ENCODE results near the gene CD86.
A peak's percentile ranks its signal among the peaks of the same experiment; 100 is the strongest.
"Not testable (repeated sequence)": the region's sequence is repeated elsewhere in the genome, so short reads cannot be mapped to it uniquely, and the experiment has no call there.

The CD86 gene

DNA sequence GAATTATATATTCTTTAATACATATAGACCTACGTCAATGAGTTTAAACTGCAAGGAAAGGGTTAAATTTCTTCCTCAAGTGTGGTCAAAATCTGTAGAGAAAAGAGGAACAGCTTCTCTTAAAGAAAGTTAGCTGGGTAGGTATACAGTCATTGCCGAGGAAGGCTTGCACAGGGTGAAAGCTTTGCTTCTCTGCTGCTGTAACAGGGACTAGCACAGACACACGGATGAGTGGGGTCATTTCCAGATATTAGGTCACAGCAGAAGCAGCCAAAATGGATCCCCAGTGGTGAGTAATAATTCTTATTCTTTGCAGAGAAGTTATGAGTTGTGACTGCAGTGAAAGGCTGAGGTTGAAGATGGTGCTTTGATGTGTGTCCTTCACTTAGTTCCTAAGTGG is at the start of gene CD86:
CD86 (plus strand) TSS at position 148 of the 400 bp plus-strand sequence; CDS start at position 276, 128 bp downstream.
- peak; percentile 78 for DNase-seq

DNA sequence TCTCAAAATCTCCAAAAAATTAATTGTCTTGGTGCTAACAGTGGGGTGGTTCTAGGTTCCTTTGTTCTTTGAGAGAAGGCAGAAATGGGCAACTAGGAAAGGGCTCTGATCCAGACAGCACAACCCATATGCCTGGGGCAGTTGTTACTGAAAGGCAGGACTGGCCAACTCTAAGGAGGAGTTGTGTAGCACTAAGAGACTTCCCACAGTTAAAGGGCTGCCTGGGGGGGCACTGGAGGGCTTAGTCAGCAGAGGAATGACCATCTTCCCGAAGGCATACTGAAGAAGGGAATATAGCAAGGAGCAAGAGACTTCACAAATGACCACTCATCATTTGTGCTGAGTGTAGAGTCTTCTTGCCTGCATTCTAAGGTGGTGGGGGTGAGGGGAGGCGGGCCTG is 48.9 kb upstream of the CD86 start:
- no peak for DNase-seq

DNA sequence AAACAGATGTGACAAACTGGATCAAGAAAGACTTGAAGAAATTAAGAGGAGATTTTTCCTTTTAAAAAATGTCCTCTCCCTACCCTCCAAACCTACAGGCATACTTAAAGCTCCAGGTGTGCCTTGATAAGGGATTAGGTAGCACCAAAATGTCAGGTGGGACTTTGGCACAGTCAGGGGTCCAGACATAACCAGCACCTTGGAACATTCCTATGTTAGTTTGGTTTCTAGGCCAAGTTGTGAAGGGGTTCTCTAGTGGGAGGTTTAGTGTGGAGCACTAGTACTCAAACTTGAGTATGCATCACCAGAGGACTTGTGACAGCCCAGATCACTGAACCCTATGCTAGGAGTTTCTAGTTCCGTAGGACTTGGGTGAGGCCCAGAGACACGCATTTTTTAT is 47.0 kb upstream of the CD86 start:
- DNase-seq: no peak

- no peak for DNase-seq
Measured at GRCh38 chr3:122010506-122010905, 44.7 kb upstream of the CD86 start.

GRCh38 chr3:122011396-122011795 is 43.8 kb upstream of the CD86 start:
- no peak for DNase-seq

DNA sequence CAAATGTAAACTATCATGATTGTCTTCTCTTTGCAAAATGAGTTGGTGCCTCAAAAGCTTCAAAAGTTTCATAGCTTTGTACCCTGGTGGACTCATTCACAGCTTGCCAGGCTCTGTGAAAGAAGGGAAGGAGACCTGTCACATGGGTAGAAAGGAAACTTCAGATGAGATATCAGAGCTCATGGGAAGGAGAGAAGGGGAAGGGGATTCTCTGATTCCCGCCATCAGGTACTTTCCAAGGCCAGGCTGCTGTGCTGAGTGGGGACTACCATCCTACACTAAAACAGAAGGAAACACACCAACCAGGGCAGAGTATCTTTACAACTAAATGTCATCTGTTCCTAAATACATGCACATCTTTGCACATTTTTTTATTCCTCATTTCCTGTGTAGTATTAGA is 42.3 kb upstream of the CD86 start:
- no peak for DNase-seq

DNA sequence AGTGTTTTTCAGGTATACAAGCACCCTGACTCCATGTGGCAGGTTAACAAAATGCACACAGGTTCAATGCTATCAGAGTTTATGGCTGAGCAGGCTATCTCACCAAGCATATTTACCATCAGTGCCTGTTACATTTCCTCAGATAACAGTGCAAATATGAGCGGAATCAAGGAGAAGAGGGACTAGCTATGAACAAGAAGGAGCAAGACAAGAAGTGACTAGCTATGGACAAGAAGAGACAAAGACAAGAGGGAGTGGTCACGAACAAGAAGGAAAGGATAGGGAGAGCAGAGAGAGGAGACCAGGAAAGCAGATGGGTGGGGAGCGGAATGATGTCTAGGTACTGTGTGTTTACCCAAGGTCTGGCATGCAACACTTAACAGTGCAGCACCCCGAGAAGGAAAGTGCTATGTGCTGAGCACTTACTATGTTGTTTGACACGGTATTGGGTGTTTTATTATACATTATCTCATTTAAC is 41.7 kb upstream of the CD86 start:
- no peak for DNase-seq

GRCh38 chr3:122014741-122015140 is 40.4 kb upstream of the CD86 start:
- DNase-seq: no peak

GRCh38 chr3:122019493-122019892 is 35.7 kb upstream of the CD86 start:
- peak; percentile 22 for DNase-seq

DNA sequence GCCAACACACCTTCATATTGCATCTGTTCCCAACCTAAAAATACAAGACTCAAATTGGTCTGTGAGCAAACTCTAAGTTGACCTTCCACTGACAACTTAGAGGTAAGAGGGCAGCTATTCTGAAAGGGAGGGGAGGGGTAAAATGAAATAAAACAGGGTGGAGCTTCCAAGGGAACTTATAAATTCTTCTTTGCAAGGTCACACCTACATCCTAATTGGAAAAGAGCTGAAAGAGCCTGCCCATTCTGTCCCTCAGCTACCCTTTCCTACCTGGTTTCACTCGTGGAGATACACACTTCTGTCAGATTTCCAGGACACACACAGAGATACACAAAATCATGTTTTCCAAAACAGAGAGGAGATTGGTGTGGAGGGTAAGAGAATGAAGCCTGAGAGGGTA is 34.1 kb upstream of the CD86 start:
- DNase-seq: no peak

DNA sequence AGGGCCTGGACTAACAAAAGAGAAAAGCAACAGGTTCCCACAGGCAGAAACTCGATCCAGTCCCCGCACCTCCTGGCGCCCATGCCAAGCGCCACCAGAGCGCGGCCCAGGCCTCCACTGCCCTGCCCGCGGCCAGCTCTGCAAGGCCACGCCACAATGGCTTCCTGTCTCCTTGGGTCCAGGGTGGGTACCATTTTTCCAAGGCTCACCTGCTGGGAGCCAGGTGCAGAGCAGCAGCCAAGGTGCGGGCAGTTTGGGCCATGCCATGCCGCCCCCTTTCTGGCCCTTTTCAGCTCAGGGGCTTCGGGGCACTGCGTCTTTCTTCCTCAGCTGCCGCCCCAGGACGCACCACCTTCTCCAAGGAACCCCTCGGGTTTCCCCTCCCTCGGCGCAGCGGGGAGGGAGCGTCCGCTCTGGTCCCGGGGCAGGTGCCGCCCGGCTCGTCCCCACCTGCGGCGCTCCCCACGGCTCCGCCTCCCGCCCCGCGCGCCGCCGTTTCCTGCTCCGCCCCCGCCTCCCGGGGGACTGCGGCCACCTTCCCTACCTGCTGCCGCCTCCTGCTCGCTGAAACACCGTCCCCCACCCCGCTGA is 33.3 kb upstream of the CD86 start, which contains the start of gene ILDR1:
ILDR1 (minus strand) TSS at position 437 of the 591 bp plus-strand sequence; CDS start at position 267, 170 bp downstream.
- no peak for DNase-seq

GRCh38 chr3:122023335-122023910 is 31.7 kb upstream of the CD86 start:
- no peak for DNase-seq

DNA sequence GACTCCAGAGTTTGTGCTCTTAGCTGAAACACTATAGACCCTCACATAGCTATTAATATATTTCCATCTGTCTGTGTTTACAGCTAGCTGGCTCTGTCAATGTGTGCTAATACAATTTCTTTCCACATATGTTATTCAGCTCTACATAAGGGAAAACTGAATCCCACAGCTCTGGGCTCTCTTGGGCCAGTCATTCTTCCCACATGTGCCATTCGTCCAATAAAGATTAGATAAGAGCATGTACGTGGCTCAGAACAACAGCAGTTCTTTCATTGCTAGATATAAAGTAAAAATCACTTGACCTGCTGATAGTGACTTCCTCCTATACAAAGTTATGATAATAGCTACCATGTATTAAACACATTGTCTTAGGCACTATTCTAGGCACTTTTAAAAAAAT is 30.4 kb upstream of the CD86 start:
- DNase-seq: peak; percentile 67

- peak; percentile 63 for DNase-seq
Measured at GRCh38 chr3:122025296-122025695, 29.9 kb upstream of the CD86 start.

GRCh38 chr3:122030381-122031122 is 24.6 kb upstream of the CD86 start:
- peak; percentile 85 for DNase-seq

DNA sequence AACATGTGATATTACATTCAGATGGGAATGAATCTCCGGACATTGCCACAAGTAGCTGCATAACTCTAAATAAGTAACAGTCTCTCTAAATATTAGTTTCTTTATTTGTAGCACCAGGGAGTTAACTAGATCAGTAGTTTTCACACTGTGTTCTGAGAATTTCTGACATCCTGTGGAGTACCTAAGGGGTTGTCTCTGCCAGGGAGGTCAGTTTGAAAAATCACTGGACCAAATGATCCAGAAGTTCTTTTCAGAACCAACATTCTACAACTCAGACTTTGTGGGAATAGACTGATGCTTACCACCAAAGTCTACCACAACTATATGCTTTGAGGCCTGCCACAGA is 24.1 kb upstream of the CD86 start:
- peak; percentile 47 for DNase-seq

GRCh38 chr3:122032531-122032930 is 22.6 kb upstream of the CD86 start:
- DNase-seq: no peak

DNA sequence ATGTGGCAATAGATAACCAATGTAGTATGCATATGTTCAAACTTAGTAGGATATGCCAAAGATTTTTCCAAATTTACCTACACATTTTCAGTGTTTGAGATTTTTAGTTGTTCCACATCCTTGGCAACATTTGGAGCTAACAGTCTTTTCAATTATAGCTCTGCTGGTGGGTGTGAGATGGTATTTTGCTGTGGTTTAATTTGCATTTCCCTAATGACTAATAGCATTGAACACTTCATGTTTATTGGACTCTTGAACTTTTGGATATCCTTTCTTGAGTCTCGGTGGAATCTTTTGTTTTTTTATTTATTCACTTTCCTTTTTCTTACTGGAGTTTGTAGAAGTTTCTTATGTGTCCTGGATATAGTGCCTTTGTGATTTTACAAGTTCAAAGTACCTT is 22.1 kb upstream of the CD86 start:
- DNase-seq: no peak

DNA sequence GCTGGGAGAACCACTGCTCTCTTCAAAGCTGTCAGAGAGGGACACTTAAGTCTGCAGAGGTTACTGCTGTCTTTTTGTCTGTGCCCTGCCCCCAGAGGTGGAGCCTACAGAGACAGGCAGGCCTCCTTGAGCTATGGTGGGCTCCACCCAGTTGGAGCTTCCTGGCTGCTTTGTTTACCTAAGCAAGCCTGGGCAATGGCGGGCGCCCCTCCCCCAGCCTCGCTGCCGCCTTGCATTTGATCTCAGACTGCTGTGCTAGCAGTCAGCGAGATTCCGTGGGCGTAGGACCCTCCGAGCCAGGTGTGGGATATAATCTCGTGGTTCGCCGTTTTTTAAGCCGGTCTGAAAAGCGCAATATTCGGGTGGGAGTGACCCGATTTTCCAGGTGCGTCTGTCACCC is 7.9 kb upstream of the CD86 start:
- not testable (repeated sequence) for DNase-seq

- not testable (repeated sequence) for DNase-seq
Measured at GRCh38 chr3:122047773-122048172, 7.4 kb upstream of the CD86 start.

- DNase-seq: no peak
Measured at GRCh38 chr3:122052968-122053367, 2.2 kb upstream of the CD86 start.

DNA sequence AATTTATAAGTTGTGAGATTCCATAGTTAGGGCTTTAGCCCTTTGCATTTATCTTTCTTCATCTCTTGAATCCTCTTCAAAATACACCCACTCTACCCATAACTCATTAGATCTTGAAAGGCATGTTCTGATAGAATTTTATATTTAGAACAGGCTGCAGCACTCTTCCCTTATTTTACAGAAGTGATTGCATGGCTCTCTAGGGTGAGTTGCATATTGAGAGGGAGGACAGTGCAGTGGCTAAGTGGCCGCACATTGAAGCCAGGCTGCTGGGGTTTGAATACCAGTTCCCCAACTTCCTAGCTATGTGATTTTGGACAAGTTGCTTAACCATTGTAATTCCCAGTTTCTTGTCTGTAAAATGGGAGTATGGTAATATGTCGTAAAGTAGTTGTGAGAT is 2.5 kb downstream of the CD86 start:
- DNase-seq: no peak

DNA sequence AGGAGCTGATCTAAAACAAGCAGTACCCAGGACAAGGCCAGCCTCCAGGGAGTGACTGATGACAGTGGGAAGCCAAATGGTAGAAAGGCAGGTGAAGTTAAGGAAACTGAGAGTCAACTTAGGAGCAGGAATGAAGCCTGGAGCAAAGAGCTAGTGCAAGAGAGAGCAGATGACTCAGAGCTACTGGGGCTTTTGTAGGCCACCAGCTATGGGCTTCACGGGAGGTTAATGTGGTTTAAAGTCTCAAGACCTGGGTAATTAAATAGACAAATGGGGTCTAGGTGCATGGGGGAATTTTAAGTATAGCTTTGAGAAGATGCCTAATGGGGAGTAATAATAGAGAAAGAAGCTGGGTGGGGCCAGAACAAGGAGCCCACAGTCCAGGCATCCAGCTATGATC is 3.1 kb downstream of the CD86 start:
- no peak for DNase-seq

- no peak for DNase-seq
Measured at GRCh38 chr3:122060040-122060698, 5.0 kb downstream of the CD86 start.
